Endothelial cell of umbilical vein (primary cell): ENCODE data around the gene RNASEH2A.

ENCODE experiments used
- FOS ChIP-seq: IDR thresholded peaks from 2 replicates; pipeline ENCODE4 v1.6.1; 2011; ENCODE audit warnings: mild to moderate bottlenecking, low read length, moderate library complexity, borderline replicate concordance; ENCODE audit not compliant: insufficient read depth
- GATA2 ChIP-seq: IDR thresholded peaks from 2 replicates; pipeline ENCODE4 v1.7.0; 2011; ENCODE audit warnings: low read depth, mild to moderate bottlenecking, moderate library complexity, mixed read lengths, low read length; ENCODE audit not compliant: insufficient read length, insufficient read depth
- POLR2AphosphoS5 ChIP-seq: IDR thresholded peaks from 2 replicates; pipeline ENCODE4 v1.6.1; 2012; ENCODE audit warnings: low read depth, mild to moderate bottlenecking, control low read depth, low read length, moderate library complexity; ENCODE audit not compliant: insufficient read depth
- TF ChIP-seq, protein P1 (sequence below): IDR thresholded peaks from 2 replicates; pipeline ENCODE4 v1.6.1; 2011; ENCODE audit not compliant: insufficient read depth, insufficient read length
- TF ChIP-seq, protein P2 (sequence below), 2 donors: IDR thresholded peaks; 1 replicate in 1 of 2; 2 replicates in 1 of 2; pipeline ENCODE4 v1.5.1; 2011; ENCODE audit warnings: low read length in 2 of 2, mild to moderate bottlenecking in 2 of 2, moderate library complexity in 2 of 2, control low read depth in 1 of 2, inconsistent platforms in 1 of 2, low read depth in 1 of 2; ENCODE audit not compliant: insufficient read depth in 1 of 2; ENCODE audit errors: extremely low read depth in 1 of 2

DNA sequence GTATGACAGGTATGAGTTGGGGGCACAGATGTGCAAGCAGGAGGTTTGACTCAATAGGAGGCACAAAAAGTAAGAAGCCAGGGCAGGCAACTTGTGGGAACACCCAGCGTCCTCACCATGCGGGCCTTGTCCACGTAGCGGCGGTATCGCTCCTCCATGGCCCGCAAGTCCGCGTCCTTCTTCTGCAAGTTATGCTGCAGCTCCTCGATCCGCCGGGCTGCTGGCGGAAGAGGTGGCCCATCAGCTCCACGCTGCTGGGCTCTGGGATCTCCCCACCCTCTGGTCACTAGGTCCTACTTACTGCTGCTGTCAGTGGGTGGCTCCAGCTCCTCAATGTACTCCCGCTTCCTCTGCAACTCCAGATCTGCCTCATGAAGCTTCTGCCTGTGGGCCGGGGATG lies 41.7 kb upstream of the RNASEH2A start:
- TF ChIP-seq, protein P1, sequence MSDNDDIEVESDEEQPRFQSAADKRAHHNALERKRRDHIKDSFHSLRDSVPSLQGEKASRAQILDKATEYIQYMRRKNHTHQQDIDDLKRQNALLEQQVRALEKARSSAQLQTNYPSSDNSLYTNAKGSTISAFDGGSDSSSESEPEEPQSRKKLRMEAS = no peak
- TF ChIP-seq, protein P2, sequence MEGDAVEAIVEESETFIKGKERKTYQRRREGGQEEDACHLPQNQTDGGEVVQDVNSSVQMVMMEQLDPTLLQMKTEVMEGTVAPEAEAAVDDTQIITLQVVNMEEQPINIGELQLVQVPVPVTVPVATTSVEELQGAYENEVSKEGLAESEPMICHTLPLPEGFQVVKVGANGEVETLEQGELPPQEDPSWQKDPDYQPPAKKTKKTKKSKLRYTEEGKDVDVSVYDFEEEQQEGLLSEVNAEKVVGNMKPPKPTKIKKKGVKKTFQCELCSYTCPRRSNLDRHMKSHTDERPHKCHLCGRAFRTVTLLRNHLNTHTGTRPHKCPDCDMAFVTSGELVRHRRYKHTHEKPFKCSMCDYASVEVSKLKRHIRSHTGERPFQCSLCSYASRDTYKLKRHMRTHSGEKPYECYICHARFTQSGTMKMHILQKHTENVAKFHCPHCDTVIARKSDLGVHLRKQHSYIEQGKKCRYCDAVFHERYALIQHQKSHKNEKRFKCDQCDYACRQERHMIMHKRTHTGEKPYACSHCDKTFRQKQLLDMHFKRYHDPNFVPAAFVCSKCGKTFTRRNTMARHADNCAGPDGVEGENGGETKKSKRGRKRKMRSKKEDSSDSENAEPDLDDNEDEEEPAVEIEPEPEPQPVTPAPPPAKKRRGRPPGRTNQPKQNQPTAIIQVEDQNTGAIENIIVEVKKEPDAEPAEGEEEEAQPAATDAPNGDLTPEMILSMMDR (IDR thresholded peaks at IDR 0.05; ENCODE audit: extremely low read depth in 1 of 2, insufficient read depth in 1 of 2, low read depth in 1 of 2, low read length in 2 of 2) = no peak
- no peak for TF ChIP-seq FOS
- TF ChIP-seq POLR2AphosphoS5 = no peak
- TF ChIP-seq GATA2 = no peak
